ENCODE data around the gene MDH1.

The MDH1 gene

DNA sequence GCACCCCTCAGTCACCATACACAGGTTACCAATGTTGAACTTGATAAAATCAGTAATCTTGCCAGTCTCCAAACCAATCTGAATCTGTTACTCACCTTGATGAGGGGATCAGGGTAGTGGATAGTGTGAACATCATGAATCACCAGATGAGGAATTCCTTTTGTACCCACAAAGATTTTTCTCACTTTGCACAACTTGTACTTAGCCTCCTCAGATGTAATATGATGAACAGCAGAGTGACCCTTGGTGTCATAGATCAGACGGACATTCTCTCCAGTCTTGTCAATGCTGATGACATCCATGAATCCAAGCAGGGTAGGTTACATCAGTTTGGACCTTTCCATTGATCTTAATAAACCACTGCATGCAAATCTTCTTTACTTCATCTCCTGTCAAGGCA, 54.7 kb downstream of the MDH1 start:
- no peak for TF ChIP-seq EGR1 (IDR thresholded peaks at IDR 0.05)
- no peak for TF ChIP-seq EP300 (IDR thresholded peaks at IDR 0.05; ENCODE audit: borderline replicate concordance)
- no peak for TF ChIP-seq RAD21 (IDR thresholded peaks at IDR 0.05; ENCODE audit: low read depth)
- no peak for TF ChIP-seq TEAD4 (IDR thresholded peaks at IDR 0.05)
- TF ChIP-seq CREB1 (IDR thresholded peaks at IDR 0.05; ENCODE audit: low read depth): no peak
- TF ChIP-seq NFIC (IDR thresholded peaks at IDR 0.05): no peak
- no peak for TF ChIP-seq CEBPB (IDR thresholded peaks at IDR 0.05)
- TF ChIP-seq, protein P1, sequence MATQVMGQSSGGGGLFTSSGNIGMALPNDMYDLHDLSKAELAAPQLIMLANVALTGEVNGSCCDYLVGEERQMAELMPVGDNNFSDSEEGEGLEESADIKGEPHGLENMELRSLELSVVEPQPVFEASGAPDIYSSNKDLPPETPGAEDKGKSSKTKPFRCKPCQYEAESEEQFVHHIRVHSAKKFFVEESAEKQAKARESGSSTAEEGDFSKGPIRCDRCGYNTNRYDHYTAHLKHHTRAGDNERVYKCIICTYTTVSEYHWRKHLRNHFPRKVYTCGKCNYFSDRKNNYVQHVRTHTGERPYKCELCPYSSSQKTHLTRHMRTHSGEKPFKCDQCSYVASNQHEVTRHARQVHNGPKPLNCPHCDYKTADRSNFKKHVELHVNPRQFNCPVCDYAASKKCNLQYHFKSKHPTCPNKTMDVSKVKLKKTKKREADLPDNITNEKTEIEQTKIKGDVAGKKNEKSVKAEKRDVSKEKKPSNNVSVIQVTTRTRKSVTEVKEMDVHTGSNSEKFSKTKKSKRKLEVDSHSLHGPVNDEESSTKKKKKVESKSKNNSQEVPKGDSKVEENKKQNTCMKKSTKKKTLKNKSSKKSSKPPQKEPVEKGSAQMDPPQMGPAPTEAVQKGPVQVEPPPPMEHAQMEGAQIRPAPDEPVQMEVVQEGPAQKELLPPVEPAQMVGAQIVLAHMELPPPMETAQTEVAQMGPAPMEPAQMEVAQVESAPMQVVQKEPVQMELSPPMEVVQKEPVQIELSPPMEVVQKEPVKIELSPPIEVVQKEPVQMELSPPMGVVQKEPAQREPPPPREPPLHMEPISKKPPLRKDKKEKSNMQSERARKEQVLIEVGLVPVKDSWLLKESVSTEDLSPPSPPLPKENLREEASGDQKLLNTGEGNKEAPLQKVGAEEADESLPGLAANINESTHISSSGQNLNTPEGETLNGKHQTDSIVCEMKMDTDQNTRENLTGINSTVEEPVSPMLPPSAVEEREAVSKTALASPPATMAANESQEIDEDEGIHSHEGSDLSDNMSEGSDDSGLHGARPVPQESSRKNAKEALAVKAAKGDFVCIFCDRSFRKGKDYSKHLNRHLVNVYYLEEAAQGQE (IDR thresholded peaks at IDR 0.05; ENCODE audit: low read depth): no peak
- TF ChIP-seq TCF12 (IDR thresholded peaks at IDR 0.05; ENCODE audit: low read depth): no peak
- TF ChIP-seq YY1 (IDR thresholded peaks at IDR 0.05; ENCODE audit: low read depth): no peak
- TF ChIP-seq, protein P2, sequence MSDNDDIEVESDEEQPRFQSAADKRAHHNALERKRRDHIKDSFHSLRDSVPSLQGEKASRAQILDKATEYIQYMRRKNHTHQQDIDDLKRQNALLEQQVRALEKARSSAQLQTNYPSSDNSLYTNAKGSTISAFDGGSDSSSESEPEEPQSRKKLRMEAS (IDR thresholded peaks at IDR 0.05): no peak
- TF ChIP-seq FOXM1 (IDR thresholded peaks at IDR 0.05; ENCODE audit: borderline replicate concordance, low read depth): no peak
- TF ChIP-seq, protein P3, sequence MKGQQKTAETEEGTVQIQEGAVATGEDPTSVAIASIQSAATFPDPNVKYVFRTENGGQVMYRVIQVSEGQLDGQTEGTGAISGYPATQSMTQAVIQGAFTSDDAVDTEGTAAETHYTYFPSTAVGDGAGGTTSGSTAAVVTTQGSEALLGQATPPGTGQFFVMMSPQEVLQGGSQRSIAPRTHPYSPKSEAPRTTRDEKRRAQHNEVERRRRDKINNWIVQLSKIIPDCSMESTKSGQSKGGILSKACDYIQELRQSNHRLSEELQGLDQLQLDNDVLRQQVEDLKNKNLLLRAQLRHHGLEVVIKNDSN (IDR thresholded peaks at IDR 0.05): no peak
- TF ChIP-seq TAF1 (IDR thresholded peaks at IDR 0.05; ENCODE audit: low read depth): no peak
- TF ChIP-seq ZBTB7A (IDR thresholded peaks at IDR 0.05; ENCODE audit: low read depth): no peak

DNA sequence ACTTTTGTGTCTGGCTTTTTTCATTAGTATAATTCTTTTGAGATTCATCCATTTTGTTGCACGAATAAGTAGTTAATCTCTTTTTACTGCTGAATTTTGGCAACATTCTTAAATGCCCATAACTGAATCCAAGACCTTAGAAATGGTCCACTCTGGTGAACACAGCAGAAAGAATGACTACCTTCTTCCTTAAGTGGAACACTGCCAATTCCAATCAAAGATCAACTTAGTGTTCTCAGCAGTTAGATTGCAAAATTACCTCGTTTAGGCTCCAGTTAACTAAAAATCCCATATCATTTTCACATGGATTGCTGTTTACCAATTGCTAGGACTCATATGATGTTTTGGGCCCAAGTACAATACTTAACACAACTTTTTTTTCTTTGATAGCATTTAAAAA, 59.9 kb downstream of the MDH1 start:
- TF ChIP-seq, protein P1 (IDR thresholded peaks at IDR 0.05; ENCODE audit: low read depth): no peak
- TF ChIP-seq ZBTB7A (IDR thresholded peaks at IDR 0.05; ENCODE audit: low read depth) (no peak), CEBPB (IDR thresholded peaks at IDR 0.05) (no peak), TAF1 (IDR thresholded peaks at IDR 0.05; ENCODE audit: low read depth) (no peak), CREB1 (IDR thresholded peaks at IDR 0.05; ENCODE audit: low read depth) (no peak)

DNA sequence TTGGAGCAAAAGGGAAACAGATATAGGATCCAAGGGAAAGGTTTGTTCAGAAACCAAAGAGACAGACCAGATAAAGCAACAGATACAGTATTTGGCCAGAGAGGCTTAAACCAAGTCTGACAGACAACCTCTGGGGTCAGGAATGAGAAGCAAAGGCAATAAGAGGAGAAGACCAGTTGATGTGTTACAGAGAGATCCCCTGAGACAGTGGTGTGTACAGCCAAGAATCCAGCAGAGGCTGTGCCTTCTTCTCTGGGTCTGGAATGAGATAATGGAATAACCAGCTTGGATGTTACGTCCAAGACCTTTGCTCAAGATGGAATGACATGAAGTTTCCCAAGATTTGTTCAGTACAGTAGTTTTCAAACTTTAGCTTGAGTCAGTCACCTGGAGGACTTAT, 61.1 kb downstream of the MDH1 start:
- no peak for TF ChIP-seq TEAD4 (IDR thresholded peaks at IDR 0.05)
- TF ChIP-seq YY1 (IDR thresholded peaks at IDR 0.05; ENCODE audit: low read depth): no peak
- TF ChIP-seq, protein P3 (IDR thresholded peaks at IDR 0.05): no peak
- no peak for TF ChIP-seq NFIC (IDR thresholded peaks at IDR 0.05)
- no peak for TF ChIP-seq TCF12 (IDR thresholded peaks at IDR 0.05; ENCODE audit: low read depth)
- no peak for TF ChIP-seq CREB1 (IDR thresholded peaks at IDR 0.05; ENCODE audit: low read depth)
- TF ChIP-seq EP300 (IDR thresholded peaks at IDR 0.05; ENCODE audit: borderline replicate concordance): no peak
- TF ChIP-seq, protein P1 (IDR thresholded peaks at IDR 0.05; ENCODE audit: low read depth): no peak
- TF ChIP-seq RAD21 (IDR thresholded peaks at IDR 0.05; ENCODE audit: low read depth): no peak
- no peak for TF ChIP-seq CEBPB (IDR thresholded peaks at IDR 0.05)
- TF ChIP-seq, protein P2 (IDR thresholded peaks at IDR 0.05): no peak
- TF ChIP-seq FOXM1 (IDR thresholded peaks at IDR 0.05; ENCODE audit: borderline replicate concordance, low read depth): no peak
- no peak for TF ChIP-seq TAF1 (IDR thresholded peaks at IDR 0.05; ENCODE audit: low read depth)
- TF ChIP-seq ZBTB7A (IDR thresholded peaks at IDR 0.05; ENCODE audit: low read depth): no peak
- no peak for TF ChIP-seq EGR1 (IDR thresholded peaks at IDR 0.05)

DNA sequence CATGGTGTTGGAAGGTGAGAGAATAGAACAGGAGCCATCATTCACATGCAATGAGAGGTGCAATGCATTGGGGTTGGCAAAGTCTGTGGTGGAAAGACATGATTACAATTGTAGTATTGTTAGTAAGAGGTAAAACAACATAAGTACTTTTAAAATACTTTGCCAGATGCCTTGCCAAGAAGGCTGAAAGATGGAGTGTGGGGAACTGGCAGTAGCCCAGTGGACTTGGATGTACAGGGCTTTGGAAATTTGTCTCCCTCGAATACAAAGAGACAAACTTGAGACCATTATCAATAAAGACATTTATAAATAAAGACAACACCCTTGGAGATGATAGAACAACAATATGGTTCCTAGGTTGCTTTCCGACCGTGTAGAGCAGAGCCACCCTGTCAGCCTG, 62.0 kb downstream of the MDH1 start:
- TF ChIP-seq ZBTB7A (IDR thresholded peaks at IDR 0.05; ENCODE audit: low read depth): no peak
- TF ChIP-seq CREB1 (IDR thresholded peaks at IDR 0.05; ENCODE audit: low read depth): no peak
- TF ChIP-seq TAF1 (IDR thresholded peaks at IDR 0.05; ENCODE audit: low read depth): no peak
- TF ChIP-seq, protein P2 (IDR thresholded peaks at IDR 0.05): no peak
- no peak for TF ChIP-seq TEAD4 (IDR thresholded peaks at IDR 0.05)
- no peak for TF ChIP-seq NFIC (IDR thresholded peaks at IDR 0.05)
- TF ChIP-seq, protein P1 (IDR thresholded peaks at IDR 0.05; ENCODE audit: low read depth): no peak
- no peak for TF ChIP-seq CEBPB (IDR thresholded peaks at IDR 0.05)
- TF ChIP-seq, protein P3 (IDR thresholded peaks at IDR 0.05): no peak
